Esophagus squamous epithelium (tissue), 5 donors: ENCODE measurements around the gene FIGN. TPM values are rescaled to one million over a fixed set of nuclear protein-coding genes. Genes with fewer than 3 reads are reported as not detected.

Experiments used
- DNase-seq: peaks from one replicate; lab custom pipeline; 2025; lab: John Stamatoyannopoulos, UW
- H3K27ac ChIP-seq, 4 donors: fragments of 200-600 bp; sonication (generic); one replicate each; pipeline ENCODE4 v1.5.1; 2016 to 2019; ENCODE audit warnings: mild to moderate bottlenecking in 1 of 4
- H3K27me3 ChIP-seq, 4 donors: fragments of 200-600 bp; sonication (generic); 1 replicate in 3 of 4; 2 replicates in 1 of 4; pipeline versions ENCODE4 v1.5.1 to v1.6.0; 2017 to 2021; ENCODE audit warnings: antibody characterized with exemption in 1 of 4
- H3K36me3 ChIP-seq, 3 donors: fragments of 200-600 bp; sonication (generic); one replicate each; pipeline ENCODE4 v1.5.1; 2016 to 2019
- H3K4me1 ChIP-seq, 3 donors: fragments of 200-600 bp; sonication (generic); one replicate each; pipeline ENCODE4 v1.5.1; 2017 to 2019
- H3K4me3 ChIP-seq, 4 donors: fragments of 200-600 bp; sonication (generic); 1 replicate in 3 of 4; 2 replicates in 1 of 4; pipeline ENCODE4 v1.5.1; 2016 to 2019; ENCODE audit warnings: mild to moderate bottlenecking in 2 of 4, moderate library complexity in 1 of 4
- H3K9me3 ChIP-seq, 3 donors: fragments of 200-600 bp; sonication (generic); one replicate each; pipeline ENCODE4 v1.5.1; 2016 to 2019
- POLR2A ChIP-seq, 4 donors: fragments of 450-650 bp; IDR thresholded peaks; one replicate each; pipeline ENCODE4 v1.6.1; 2017; ENCODE audit warnings: antibody characterized with exemption in 4 of 4, mild to moderate bottlenecking in 4 of 4, moderate library complexity in 3 of 4
- WGBS, 2 donors: methylation state at CpG; one replicate each; pipeline ENCODE4 v1.1.5; 2018; 5-methylcytosine and 5-hydroxymethylcytosine counted together
- intact Hi-C: fragments of 100-400 bp; cut with DNase I; formaldehyde crosslinking; loops from one replicate; pipeline ENCODE4 v1.15.0; 2022
- total RNA-seq, 4 donors: library from RNA; depleted of rRNA; stranded (reverse); fragments of >200 nt; gene quantifications; one replicate each; pipeline ENCODE4 v1.1.0, GENCODE V29; 2016
- TF ChIP-seq, protein P1 (sequence below), 6 experiments: fragments of 450-650 bp in 4 of 6; fragments of 200-600 bp in 2 of 6; sonication (generic) in 2 of 6; IDR thresholded peaks; one replicate each; pipeline ENCODE4 v1.5.1; 2016 to 2019; ENCODE audit warnings: antibody characterized with exemption in 6 of 6, mild to moderate bottlenecking in 4 of 6, moderate library complexity in 4 of 6
- donor health status: DM: yes; HTN: yes; CAD: no.

Gene FIGN
- total RNA-seq, 4 donors from 2014 or later = 0.38 to 2.1 (median 1.8) TPM

DNA sequence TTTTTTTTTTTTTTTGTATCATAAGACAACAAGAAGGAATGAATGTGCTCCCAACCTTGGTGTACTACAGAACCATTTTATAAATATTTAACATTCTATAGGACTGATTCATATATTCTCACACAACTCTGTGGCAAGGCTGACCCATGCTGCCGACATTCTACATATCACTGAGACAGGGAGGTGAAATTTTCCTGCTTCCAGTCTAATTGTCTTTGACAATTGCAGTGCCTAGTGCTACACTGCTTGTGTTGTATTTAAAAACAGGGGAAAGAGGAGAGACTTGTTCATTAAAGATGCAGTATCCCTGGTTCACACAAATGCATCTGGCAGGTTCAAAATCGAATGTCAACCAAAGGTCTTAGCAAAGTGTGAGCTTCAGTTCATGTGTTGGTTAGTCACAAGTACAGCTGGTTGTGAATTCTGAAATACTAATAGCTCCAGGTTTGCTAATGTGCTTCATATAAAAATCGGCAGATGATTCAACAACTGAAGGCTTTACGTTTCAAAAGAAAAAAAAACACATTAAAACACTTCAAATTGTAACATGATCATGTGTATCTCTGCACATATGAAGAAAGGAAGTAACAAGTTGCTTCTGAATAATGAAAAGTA is 130.8 kb downstream of the FIGN start:
- no peaks in the 10 kb centered on the region for H3K27me3 ChIP-seq
- 67 to 74% methylated on average over 4 of the region's 4 CpGs for WGBS, 2 donors

GRCh38 chr2:163602196-163602595 is 133.6 kb downstream of the FIGN start:
- Histone ChIP-seq H3K27me3 (no peaks in the 10 kb centered on the region), H3K9me3 (no peaks in the 10 kb centered on the region), H3K36me3 (no peaks in the 10 kb centered on the region), H3K4me1 (no peaks in the 10 kb centered on the region), H3K27ac (no peak overlapping the region), H3K4me3 (no peak overlapping the region)
- no peak for DNase-seq
- intact Hi-C loops = no loop called here
- 58 to 67% methylated on average over 3 of the region's 3 CpGs for WGBS, 2 donors
- TF ChIP-seq, protein P1, sequence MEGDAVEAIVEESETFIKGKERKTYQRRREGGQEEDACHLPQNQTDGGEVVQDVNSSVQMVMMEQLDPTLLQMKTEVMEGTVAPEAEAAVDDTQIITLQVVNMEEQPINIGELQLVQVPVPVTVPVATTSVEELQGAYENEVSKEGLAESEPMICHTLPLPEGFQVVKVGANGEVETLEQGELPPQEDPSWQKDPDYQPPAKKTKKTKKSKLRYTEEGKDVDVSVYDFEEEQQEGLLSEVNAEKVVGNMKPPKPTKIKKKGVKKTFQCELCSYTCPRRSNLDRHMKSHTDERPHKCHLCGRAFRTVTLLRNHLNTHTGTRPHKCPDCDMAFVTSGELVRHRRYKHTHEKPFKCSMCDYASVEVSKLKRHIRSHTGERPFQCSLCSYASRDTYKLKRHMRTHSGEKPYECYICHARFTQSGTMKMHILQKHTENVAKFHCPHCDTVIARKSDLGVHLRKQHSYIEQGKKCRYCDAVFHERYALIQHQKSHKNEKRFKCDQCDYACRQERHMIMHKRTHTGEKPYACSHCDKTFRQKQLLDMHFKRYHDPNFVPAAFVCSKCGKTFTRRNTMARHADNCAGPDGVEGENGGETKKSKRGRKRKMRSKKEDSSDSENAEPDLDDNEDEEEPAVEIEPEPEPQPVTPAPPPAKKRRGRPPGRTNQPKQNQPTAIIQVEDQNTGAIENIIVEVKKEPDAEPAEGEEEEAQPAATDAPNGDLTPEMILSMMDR (IDR thresholded peaks at IDR 0.05) = no peak
- TF ChIP-seq POLR2A (IDR thresholded peaks at IDR 0.05) = no peak

More for the DNA sequence above, 130.8 kb downstream of the FIGN start:
- intact Hi-C loops = no loop called here
- Histone ChIP-seq H3K9me3 (no peaks in the 10 kb centered on the region), H3K27ac (no peak overlapping the region), H3K4me1 (no peaks in the 10 kb centered on the region), H3K36me3 (no peaks in the 10 kb centered on the region), H3K4me3 (no peak overlapping the region)
- DNase-seq = no peak
- TF ChIP-seq POLR2A (IDR thresholded peaks at IDR 0.05) = no peak
- TF ChIP-seq, protein P1 (IDR thresholded peaks at IDR 0.05) = no peak

DNA sequence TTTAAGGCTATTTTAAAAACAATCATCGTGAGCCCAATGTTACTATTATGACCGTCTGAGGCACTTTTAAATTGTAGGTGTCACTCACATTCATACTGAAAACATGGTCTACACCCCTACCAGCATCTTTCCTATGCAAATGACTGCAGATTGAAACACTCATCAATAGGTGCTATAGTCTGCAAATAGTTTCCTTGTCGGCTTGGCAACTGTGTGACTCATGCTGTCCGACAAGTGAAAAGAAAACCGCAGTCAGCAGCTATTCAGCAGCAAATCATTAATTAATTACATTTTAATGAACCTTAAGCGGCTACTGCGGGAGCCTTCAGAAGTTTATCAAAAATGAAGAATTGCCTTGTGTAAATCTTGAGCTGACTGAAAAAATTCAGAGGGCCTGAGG is 134.4 kb downstream of the FIGN start:
- no peak overlapping the region for H3K27ac ChIP-seq
- H3K9me3 ChIP-seq = no peaks in the 10 kb centered on the region
- H3K27me3 ChIP-seq = no peaks in the 10 kb centered on the region
- TF ChIP-seq POLR2A (IDR thresholded peaks at IDR 0.05) = no peak
- TF ChIP-seq, protein P1 (IDR thresholded peaks at IDR 0.05) = no peak
- H3K4me3 ChIP-seq = no peak overlapping the region
- no peaks in the 10 kb centered on the region for H3K4me1 ChIP-seq
- H3K36me3 ChIP-seq = no peaks in the 10 kb centered on the region
- intact Hi-C loops = no loop called here
- WGBS, 2 donors = 36 to 44% methylated on average over 7 of the region's 7 CpGs
- no peak for DNase-seq

DNA sequence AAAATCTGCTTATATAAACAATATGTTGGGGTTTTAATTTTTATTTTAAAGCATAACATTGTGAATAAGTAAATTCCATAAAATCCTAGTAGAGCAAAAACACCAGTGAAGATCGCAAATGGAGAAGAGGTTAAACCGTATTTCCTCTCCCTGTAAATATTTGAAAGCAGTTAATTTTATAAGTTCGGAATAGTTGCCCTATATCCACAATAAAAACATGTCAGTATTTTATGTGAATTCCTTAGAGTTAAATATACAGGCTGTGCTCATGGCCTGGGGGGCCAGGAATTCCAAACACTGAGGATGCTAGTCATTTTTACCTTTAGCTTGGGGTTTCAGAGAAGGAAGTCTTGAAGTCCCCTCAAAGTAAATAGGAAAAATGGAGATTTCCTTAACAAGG is 135.0 kb downstream of the FIGN start:
- Histone ChIP-seq H3K4me1 (no peaks in the 10 kb centered on the region), H3K27me3 (no peaks in the 10 kb centered on the region), H3K27ac (no peak overlapping the region), H3K4me3 (no peak overlapping the region), H3K36me3 (no peaks in the 10 kb centered on the region), H3K9me3 (no peaks in the 10 kb centered on the region)
- DNase-seq = no peak
- WGBS, 2 donors = 78 to 88% methylated on average over 3 of the region's 3 CpGs
- TF ChIP-seq POLR2A (IDR thresholded peaks at IDR 0.05) = no peak
- TF ChIP-seq, protein P1 (IDR thresholded peaks at IDR 0.05) = no peak
- intact Hi-C loops = no loop called here

- H3K27ac ChIP-seq = no peak overlapping the region
- H3K27me3 ChIP-seq = no peaks in the 10 kb centered on the region
- DNase-seq = no peak
- no peak overlapping the region for H3K4me3 ChIP-seq
- H3K4me1 ChIP-seq = no peaks in the 10 kb centered on the region
- H3K9me3 ChIP-seq = no peaks in the 10 kb centered on the region
- 33 to 40% methylated on average over 2 of the region's 2 CpGs for WGBS, 2 donors
- intact Hi-C loops = no loop called here
- no peaks in the 10 kb centered on the region for H3K36me3 ChIP-seq
- TF ChIP-seq, protein P1 (IDR thresholded peaks at IDR 0.05) = no peak
- no peak for TF ChIP-seq POLR2A (IDR thresholded peaks at IDR 0.05)
Observed at GRCh38 chr2:163595028-163595427, 140.8 kb downstream of the FIGN start.
